Measurements from ENCODE around the gene TMEM51.

The TMEM51 gene

GRCh38 chr1:15184436-15185241 lies 31.1 kb downstream of the TMEM51 start:
- Histone ChIP-seq H3K4me3 (ENCODE audit: low read length) (no peak overlapping the region), H3K27ac (ENCODE audit: low read length) (no peak overlapping the region), H3K27me3 (ENCODE audit: control insufficient read depth, insufficient read depth, low read length) (no peaks in the 10 kb centered on the region), H3K9ac (ENCODE audit: low read length) (no peak overlapping the region), H3K9me3 (ENCODE audit: control insufficient read depth, low read depth, low read length) (no peaks in the 10 kb centered on the region), H3K36me3 (ENCODE audit: control insufficient read depth, low read depth, low read length) (no peaks in the 10 kb centered on the region), H3K4me1 (ENCODE audit: control insufficient read depth, low read depth, low read length) (peaks cover 37% of the 10 kb centered on the region)

DNA sequence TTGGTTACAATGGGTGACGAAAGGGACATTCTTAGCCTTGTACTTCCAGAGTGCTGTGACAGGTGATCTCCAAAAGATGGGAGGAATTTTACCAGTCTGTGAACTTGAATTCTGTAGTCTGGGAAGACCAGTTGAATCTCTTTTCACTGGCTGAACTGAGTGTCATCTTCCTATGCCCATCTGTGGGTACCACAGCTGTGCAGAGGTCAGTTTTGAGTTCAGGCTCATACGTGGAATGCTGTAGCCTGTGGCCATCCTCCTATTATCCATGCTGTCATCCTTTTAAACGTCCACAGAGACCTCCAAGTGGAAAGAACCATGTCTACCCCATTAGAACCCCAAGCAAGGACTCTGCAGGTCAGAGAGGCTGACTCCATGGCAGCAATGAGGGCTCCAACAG lies 32.1 kb downstream of the TMEM51 start:
- Histone ChIP-seq H3K4me1 (ENCODE audit: control insufficient read depth, low read depth, low read length) (peaks cover 37% of the 10 kb centered on the region), H3K4me3 (ENCODE audit: low read length) (no peak overlapping the region), H3K27ac (ENCODE audit: low read length) (no peak overlapping the region), H3K9ac (ENCODE audit: low read length) (no peak overlapping the region), H3K9me3 (ENCODE audit: control insufficient read depth, low read depth, low read length) (no peaks in the 10 kb centered on the region), H3K36me3 (ENCODE audit: control insufficient read depth, low read depth, low read length) (no peaks in the 10 kb centered on the region), H3K27me3 (ENCODE audit: control insufficient read depth, insufficient read depth, low read length) (no peaks in the 10 kb centered on the region)

DNA sequence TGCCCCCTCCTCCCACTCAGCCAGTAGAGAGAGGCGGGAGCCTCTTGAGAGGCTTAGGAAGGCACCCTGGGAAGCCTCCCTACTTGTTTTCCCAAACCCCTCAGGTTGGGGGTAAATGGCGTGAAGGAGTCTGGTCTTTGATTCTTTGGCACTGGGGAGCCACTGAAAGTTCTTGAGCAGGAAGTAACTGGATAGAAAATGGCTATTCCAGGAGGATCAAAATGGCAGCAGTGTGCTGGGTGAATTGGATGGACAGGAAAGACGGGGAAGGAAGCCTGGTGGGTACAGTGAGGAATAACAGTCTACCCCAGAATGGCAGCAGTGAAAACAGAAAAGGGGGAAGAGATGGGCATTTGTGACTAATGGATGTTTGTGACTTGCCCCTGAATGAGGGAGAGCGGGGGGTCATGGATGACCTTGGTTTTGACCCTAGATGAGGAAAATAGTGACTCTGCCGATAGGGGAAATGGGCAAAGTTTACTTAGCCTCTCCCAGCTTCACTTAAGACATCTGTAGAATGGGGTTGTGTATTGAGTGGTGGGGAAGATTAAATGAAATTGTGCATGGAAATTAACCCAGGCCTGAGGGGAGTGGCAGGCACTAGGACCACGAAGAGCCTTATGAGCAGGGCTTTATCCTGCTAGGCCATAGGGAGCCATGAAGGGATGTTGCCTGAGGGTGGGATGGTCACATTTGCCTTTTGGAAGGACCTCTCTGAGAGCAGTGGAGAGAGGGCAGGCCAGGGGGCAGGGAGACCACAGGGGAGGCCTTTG lies 32.7 kb downstream of the TMEM51 start:
- Histone ChIP-seq H3K4me3 (ENCODE audit: low read length) (no peak overlapping the region), H3K27ac (ENCODE audit: low read length) (no peak overlapping the region), H3K27me3 (ENCODE audit: control insufficient read depth, insufficient read depth, low read length) (no peaks in the 10 kb centered on the region), H3K9ac (ENCODE audit: low read length) (no peak overlapping the region), H3K36me3 (ENCODE audit: control insufficient read depth, low read depth, low read length) (no peaks in the 10 kb centered on the region), H3K9me3 (ENCODE audit: control insufficient read depth, low read depth, low read length) (no peaks in the 10 kb centered on the region), H3K4me1 (ENCODE audit: control insufficient read depth, low read depth, low read length) (peaks cover 37% of the 10 kb centered on the region)

- no peaks in the 10 kb centered on the region for H3K27me3 ChIP-seq (ENCODE audit: control insufficient read depth, insufficient read depth, low read length)
- H3K27ac ChIP-seq (ENCODE audit: low read length) = no peak overlapping the region
Measured at GRCh38 chr1:15186846-15187151, 33.3 kb downstream of the TMEM51 start.

GRCh38 chr1:15187175-15188129 lies 33.9 kb downstream of the TMEM51 start:
- Histone ChIP-seq H3K27me3 (ENCODE audit: control insufficient read depth, insufficient read depth, low read length) (no peaks in the 10 kb centered on the region), H3K36me3 (ENCODE audit: control insufficient read depth, low read depth, low read length) (no peaks in the 10 kb centered on the region), H3K27ac (ENCODE audit: low read length) (no peak overlapping the region), H3K9ac (ENCODE audit: low read length) (no peak overlapping the region), H3K4me3 (ENCODE audit: low read length) (no peak overlapping the region), H3K4me1 (ENCODE audit: control insufficient read depth, low read depth, low read length) (peaks cover 37% of the 10 kb centered on the region), H3K9me3 (ENCODE audit: control insufficient read depth, low read depth, low read length) (no peaks in the 10 kb centered on the region)

More at GRCh38 chr1:15186846-15187151, 33.3 kb downstream of the TMEM51 start:
- Histone ChIP-seq H3K9me3 (ENCODE audit: control insufficient read depth, low read depth, low read length) (no peaks in the 10 kb centered on the region), H3K9ac (ENCODE audit: low read length) (no peak overlapping the region), H3K36me3 (ENCODE audit: control insufficient read depth, low read depth, low read length) (no peaks in the 10 kb centered on the region), H3K4me1 (ENCODE audit: control insufficient read depth, low read depth, low read length) (peaks cover 37% of the 10 kb centered on the region), H3K4me3 (ENCODE audit: low read length) (no peak overlapping the region)

- no peaks in the 10 kb centered on the region for H3K27me3 ChIP-seq (ENCODE audit: control insufficient read depth, insufficient read depth, low read length)
- H3K36me3 ChIP-seq (ENCODE audit: control insufficient read depth, low read depth, low read length) = no peaks in the 10 kb centered on the region
- peaks cover 37% of the 10 kb centered on the region for H3K4me1 ChIP-seq (ENCODE audit: control insufficient read depth, low read depth, low read length)
- no peak overlapping the region for H3K9ac ChIP-seq (ENCODE audit: low read length)
- no peaks in the 10 kb centered on the region for H3K9me3 ChIP-seq (ENCODE audit: control insufficient read depth, low read depth, low read length)
- H3K27ac ChIP-seq (ENCODE audit: low read length) = no peak overlapping the region
- no peak overlapping the region for H3K4me3 ChIP-seq (ENCODE audit: low read length)
Measured at GRCh38 chr1:15188130-15188524, 34.6 kb downstream of the TMEM51 start.

- Histone ChIP-seq H3K27me3 (ENCODE audit: control insufficient read depth, insufficient read depth, low read length) (no peaks in the 10 kb centered on the region), H3K4me1 (ENCODE audit: control insufficient read depth, low read depth, low read length) (peaks cover 37% of the 10 kb centered on the region), H3K4me3 (ENCODE audit: low read length) (no peak overlapping the region), H3K9ac (ENCODE audit: low read length) (no peak overlapping the region), H3K36me3 (ENCODE audit: control insufficient read depth, low read depth, low read length) (no peaks in the 10 kb centered on the region), H3K9me3 (ENCODE audit: control insufficient read depth, low read depth, low read length) (no peaks in the 10 kb centered on the region), H3K27ac (ENCODE audit: low read length) (no peak overlapping the region)
Measured at GRCh38 chr1:15188678-15189077, 35.1 kb downstream of the TMEM51 start.

DNA sequence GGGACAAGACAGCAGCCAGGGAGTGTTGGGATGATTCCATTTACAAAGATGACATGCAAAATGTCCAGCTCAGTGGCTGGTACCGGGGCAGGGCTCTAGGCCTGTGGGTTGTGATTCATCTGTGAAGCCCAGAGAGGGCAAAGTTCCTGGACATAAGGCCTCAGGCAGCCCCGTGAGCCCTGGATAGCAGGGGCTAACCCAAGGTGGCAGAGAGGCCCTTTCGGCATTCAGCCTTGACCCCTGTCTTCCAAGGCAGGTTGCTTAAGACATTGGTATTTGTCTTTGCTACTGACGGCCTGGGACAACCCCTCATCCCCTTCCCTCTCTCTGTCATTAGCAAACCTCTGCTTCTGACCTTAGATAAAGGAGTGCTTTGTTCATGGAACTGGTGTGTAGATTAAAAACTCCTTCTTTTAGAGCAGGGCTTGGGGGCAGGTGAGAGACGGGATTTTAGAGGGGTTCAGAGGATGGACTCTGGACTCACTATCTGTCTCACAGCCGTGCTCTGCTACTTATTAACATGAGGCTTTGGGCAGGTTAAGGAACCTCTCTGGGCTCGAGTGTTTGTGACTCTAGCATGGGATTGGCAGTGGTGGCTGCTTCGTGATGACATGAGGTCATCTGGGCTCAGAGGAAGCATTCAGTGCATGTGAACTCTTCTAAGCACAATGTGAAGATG lies 36.3 kb downstream of the TMEM51 start:
- peaks cover 37% of the 10 kb centered on the region for H3K4me1 ChIP-seq (ENCODE audit: control insufficient read depth, low read depth, low read length)

DNA sequence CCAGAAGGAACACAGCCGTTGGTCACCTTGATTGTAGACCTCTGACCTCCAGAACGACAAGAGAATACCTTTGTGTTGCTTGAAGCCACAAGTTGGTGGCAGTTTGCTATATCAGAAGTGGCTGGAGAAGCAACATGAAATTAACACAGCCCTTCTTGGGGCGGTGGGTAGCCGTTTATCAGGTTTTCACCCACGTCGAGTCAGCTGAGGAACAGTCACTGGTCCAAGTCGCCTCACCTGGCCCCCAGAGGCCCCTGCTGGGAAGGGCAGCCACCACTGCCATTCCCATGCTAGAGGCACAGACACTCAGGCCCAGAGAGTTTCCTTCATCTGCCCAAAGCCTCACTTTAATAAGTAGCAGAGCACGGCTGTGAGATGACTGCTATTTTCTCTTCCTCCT lies 37.7 kb downstream of the TMEM51 start:
- H3K27me3 ChIP-seq (ENCODE audit: control insufficient read depth, insufficient read depth, low read length) = no peaks in the 10 kb centered on the region
- no peak overlapping the region for H3K4me3 ChIP-seq (ENCODE audit: low read length)
- H3K4me1 ChIP-seq (ENCODE audit: control insufficient read depth, low read depth, low read length) = peaks cover 31% of the 10 kb centered on the region
- H3K27ac ChIP-seq (ENCODE audit: low read length) = no peak overlapping the region
- H3K9me3 ChIP-seq (ENCODE audit: control insufficient read depth, low read depth, low read length) = no peaks in the 10 kb centered on the region
- no peaks in the 10 kb centered on the region for H3K36me3 ChIP-seq (ENCODE audit: control insufficient read depth, low read depth, low read length)
- H3K9ac ChIP-seq (ENCODE audit: low read length) = no peak overlapping the region

More for the DNA sequence above, 36.3 kb downstream of the TMEM51 start:
- Histone ChIP-seq H3K27ac (ENCODE audit: low read length) (no peak overlapping the region), H3K4me3 (ENCODE audit: low read length) (no peak overlapping the region), H3K27me3 (ENCODE audit: control insufficient read depth, insufficient read depth, low read length) (no peaks in the 10 kb centered on the region), H3K9ac (ENCODE audit: low read length) (no peak overlapping the region), H3K9me3 (ENCODE audit: control insufficient read depth, low read depth, low read length) (no peaks in the 10 kb centered on the region), H3K36me3 (ENCODE audit: control insufficient read depth, low read depth, low read length) (no peaks in the 10 kb centered on the region)

GRCh38 chr1:15191770-15192169 lies 38.2 kb downstream of the TMEM51 start:
- Histone ChIP-seq H3K36me3 (ENCODE audit: control insufficient read depth, low read depth, low read length) (no peaks in the 10 kb centered on the region), H3K27me3 (ENCODE audit: control insufficient read depth, insufficient read depth, low read length) (no peaks in the 10 kb centered on the region), H3K9ac (ENCODE audit: low read length) (no peak overlapping the region), H3K9me3 (ENCODE audit: control insufficient read depth, low read depth, low read length) (no peaks in the 10 kb centered on the region), H3K4me3 (ENCODE audit: low read length) (no peak overlapping the region), H3K27ac (ENCODE audit: low read length) (no peak overlapping the region), H3K4me1 (ENCODE audit: control insufficient read depth, low read depth, low read length) (peaks cover 31% of the 10 kb centered on the region)

Data from iPS-18a (cell line).